H1 (cell line): Measurements from ENCODE around the gene CTSW. TPM values are rescaled to one million over a fixed set of nuclear protein-coding genes. Genes with fewer than 3 reads are reported as not detected.

Experiments
- CTCF ChIA-PET: fragments of 300-600 bp; sonication (Branson Sonifier 250); formaldehyde crosslinking; loops from one replicate; lab custom pipeline; 2021; ENCODE audit not compliant: partially characterized antibody; lab: Charles Lee
- POLR2A ChIA-PET: fragments of 300-600 bp; sonication (Branson Sonifier 250); formaldehyde crosslinking; loops from one replicate; lab custom pipeline; 2021; ENCODE audit warnings: inconsistent platforms; ENCODE audit not compliant: partially characterized antibody; lab: Charles Lee
- DNase-seq, 2 experiments: peaks; one replicate each; pipeline versions ENCODE4 v3.0.0 to v3.0.0-alpha.2; 2010 to 2022; ENCODE audit warnings: low spot score in 2 of 2, low read depth in 1 of 2, mixed read lengths in 1 of 2
- FAIRE-seq: peaks from 2 replicates; lab custom pipeline; 2011; peaks lifted over from hg19 to GRCh38; lab: Jason Lieb, UNC
- H2AFZ ChIP-seq: 2 replicates; pipeline ENCODE4 v1.8.1; 2012; ENCODE audit warnings: low read length, inconsistent platforms
- H2AK5ac ChIP-seq: 2 replicates; pipeline ENCODE4 v1.6.1; 2013; ENCODE audit warnings: low read depth, low read length
- H2BK120ac ChIP-seq: replicated peaks from 2 replicates; pipeline ENCODE3; 2013; ENCODE audit warnings: low read depth, low read length, inconsistent platforms
- H2BK12ac ChIP-seq: 2 replicates; pipeline ENCODE4 v1.6.1; 2013; ENCODE audit warnings: low read depth, low read length
- H2BK15ac ChIP-seq: 2 replicates; pipeline ENCODE4 v1.6.1; 2013; ENCODE audit warnings: low read length
- H2BK20ac ChIP-seq: 2 replicates; pipeline ENCODE4 v1.6.1; 2013; ENCODE audit warnings: low read length
- H2BK5ac ChIP-seq: 2 replicates; pipeline ENCODE4 v1.6.1; 2013; ENCODE audit warnings: low read depth, low read length
- H3K14ac ChIP-seq: 2 replicates; pipeline ENCODE4 v1.6.1; 2013; ENCODE audit warnings: inconsistent platforms; ENCODE audit not compliant: insufficient read length
- H3K18ac ChIP-seq: 2 replicates; pipeline ENCODE4 v1.6.1; 2013; ENCODE audit warnings: low read length; ENCODE audit errors: extremely low read depth
- H3K23ac ChIP-seq: 2 replicates; pipeline ENCODE4 v1.6.1; 2013; ENCODE audit warnings: inconsistent platforms; ENCODE audit not compliant: insufficient read length
- H3K23me2 ChIP-seq: 2 replicates; pipeline ENCODE4 v1.6.1; 2013; ENCODE audit warnings: low read depth, low read length
- H3K27ac ChIP-seq: 2 replicates; pipeline ENCODE4 v1.6.1; 2011; ENCODE audit warnings: low read depth, low read length, inconsistent platforms
- H3K27me3 ChIP-seq, 4 experiments: replicated peaks in 1 of 4; 1 replicate in 1 of 4; 2 replicates in 3 of 4; pipeline versions ENCODE4 v1.6.1 to v1.8.1; 2011 to 2013; ENCODE audit warnings: low read length in 3 of 4, mild to moderate bottlenecking in 3 of 4, inconsistent platforms in 2 of 4, mixed read lengths in 2 of 4, moderate library complexity in 1 of 4; ENCODE audit not compliant: control insufficient read depth in 3 of 4, insufficient read depth in 3 of 4; ENCODE audit errors: extremely low read depth in 1 of 4
- H3K36me3 ChIP-seq, 4 experiments: 2 replicates each; pipeline versions ENCODE4 v1.6.1 to v1.8.1; 2011 to 2013; ENCODE audit warnings: mild to moderate bottlenecking in 4 of 4, low read length in 3 of 4, moderate library complexity in 2 of 4, control low read depth in 1 of 4, inconsistent platforms in 1 of 4; ENCODE audit not compliant: insufficient read depth in 4 of 4, control insufficient read depth in 2 of 4
- H3K4ac ChIP-seq: replicated peaks from 2 replicates; pipeline ENCODE3; 2013; ENCODE audit warnings: low read length, low read depth, mixed read lengths, inconsistent platforms; ENCODE audit not compliant: insufficient read length
- H3K4me1 ChIP-seq, 4 experiments: replicated peaks in 1 of 4; 1 replicate in 1 of 4; 2 replicates in 3 of 4; pipeline versions ENCODE4 v1.6.1 to v1.8.1; 2011 to 2013; ENCODE audit warnings: low read length in 3 of 4, inconsistent platforms in 2 of 4, mixed read lengths in 1 of 4; ENCODE audit not compliant: insufficient read depth in 4 of 4, control insufficient read depth in 3 of 4
- H3K4me2 ChIP-seq, 2 experiments: 2 replicates each; pipeline versions ENCODE4 v1.6.1 to v1.8.1; 2011 to 2013; ENCODE audit warnings: low read depth in 2 of 2, low read length in 2 of 2, control low read depth in 1 of 2, inconsistent platforms in 1 of 2, mild to moderate bottlenecking in 1 of 2; ENCODE audit not compliant: insufficient read depth in 1 of 2
- H3K4me3 ChIP-seq, 4 experiments: fragments of 200-600, 300-600 bp in 1 of 4; sonication (generic), shearing (Covaris generic), sonication (Bioruptor Twin) in 1 of 4; 2 replicates each; pipeline versions ENCODE4 v1.5.1 to v1.8.1; 2011 to 2016; ENCODE audit warnings: low read length in 4 of 4, low read depth in 3 of 4, control low read depth in 2 of 4, inconsistent platforms in 2 of 4, mild to moderate bottlenecking in 2 of 4, mixed read lengths in 1 of 4, moderate library complexity in 1 of 4; ENCODE audit not compliant: insufficient read depth in 2 of 4; ENCODE audit errors: extremely low read depth in 1 of 4
- H3K56ac ChIP-seq: replicated peaks from 2 replicates; pipeline ENCODE3; 2013; ENCODE audit warnings: low read depth, mild to moderate bottlenecking, mixed read lengths, low read length, inconsistent platforms; ENCODE audit not compliant: insufficient read length
- H3K79me1 ChIP-seq: 2 replicates; pipeline ENCODE4 v1.6.1; 2013; ENCODE audit warnings: low read depth, low read length, control low read depth
- H3K79me2 ChIP-seq, 2 experiments: 2 replicates each; pipeline versions ENCODE4 v1.6.1 to v1.8.1; 2012 to 2013; ENCODE audit warnings: low read length in 2 of 2, mild to moderate bottlenecking in 2 of 2, inconsistent platforms in 1 of 2; ENCODE audit not compliant: insufficient read depth in 2 of 2, control insufficient read depth in 1 of 2
- H3K9ac ChIP-seq, 4 experiments: replicated peaks in 1 of 4; 1 replicate in 1 of 4; 2 replicates in 3 of 4; pipeline versions ENCODE4 v1.6.1 to v1.8.1; 2011 to 2013; ENCODE audit warnings: low read depth in 3 of 4, low read length in 3 of 4, control low read depth in 2 of 4, mild to moderate bottlenecking in 2 of 4, moderate library complexity in 2 of 4, inconsistent platforms in 1 of 4; ENCODE audit errors: extremely low read depth in 1 of 4
- H3K9me3 ChIP-seq, 2 experiments: 2 replicates each; pipeline versions ENCODE4 v1.6.1 to v1.8.1; 2012 to 2013; ENCODE audit warnings: mild to moderate bottlenecking in 2 of 2, moderate library complexity in 2 of 2, control low read depth in 1 of 2, inconsistent platforms in 1 of 2, low read depth in 1 of 2, low read length in 1 of 2, mixed read lengths in 1 of 2; ENCODE audit not compliant: insufficient read depth in 2 of 2
- H4K20me1 ChIP-seq, 2 experiments: replicated peaks in 1 of 2; 2 replicates each; pipeline versions ENCODE3 to v1.8.1; 2011 to 2013; ENCODE audit warnings: inconsistent platforms in 2 of 2, low read length in 2 of 2, mild to moderate bottlenecking in 1 of 2; ENCODE audit not compliant: insufficient read depth in 2 of 2, control insufficient read depth in 1 of 2
- H4K5ac ChIP-seq: 2 replicates; pipeline ENCODE4 v1.6.1; 2013; ENCODE audit warnings: low read length, low read depth, mixed read lengths, inconsistent platforms; ENCODE audit not compliant: insufficient read length
- H4K8ac ChIP-seq: 2 replicates; pipeline ENCODE4 v1.8.0; 2013; ENCODE audit warnings: mild to moderate bottlenecking, moderate library complexity, low read length, inconsistent platforms; ENCODE audit not compliant: insufficient read depth; ENCODE audit errors: extremely low read depth
- H4K91ac ChIP-seq: replicated peaks from 2 replicates; pipeline ENCODE3; 2013; ENCODE audit warnings: low read length, mixed read lengths, inconsistent platforms; ENCODE audit not compliant: insufficient read length
- CBX8 ChIP-seq: fragments of 300-800, 300-1000 bp; sonication (generic); IDR thresholded peaks from 2 replicates; pipeline ENCODE4 v1.7.1; 2016; ENCODE audit warnings: low read depth, low read length, borderline replicate concordance
- GTF2F1 ChIP-seq: IDR thresholded peaks from 2 replicates; pipeline ENCODE4 v1.6.1; 2012; ENCODE audit warnings: low read depth, low read length, improper control_type of control experiment, borderline replicate concordance
- JUN ChIP-seq: IDR thresholded peaks from 2 replicates; pipeline ENCODE4 v1.6.1; 2011; ENCODE audit warnings: low read depth, mild to moderate bottlenecking, improper control_type of control experiment, low read length
- KDM5A ChIP-seq: fragments of 200-600 bp; IDR thresholded peaks from 2 replicates; pipeline ENCODE4 v1.7.1; 2012; ENCODE audit warnings: mild to moderate bottlenecking, low read length, inconsistent platforms, mixed read lengths
- NANOG ChIP-seq: IDR thresholded peaks from 2 replicates; pipeline ENCODE4 v1.6.1; 2011; ENCODE audit warnings: low read length, low read depth, mild to moderate bottlenecking, inconsistent platforms; ENCODE audit not compliant: insufficient read depth, poor library complexity, severe bottlenecking
- POLR2AphosphoS5 ChIP-seq: IDR thresholded peaks from 2 replicates; pipeline ENCODE4 v1.6.1; 2011; ENCODE audit warnings: low read depth, low read length
- RFX5 ChIP-seq: IDR thresholded peaks from 2 replicates; pipeline ENCODE4 v1.6.1; 2011; ENCODE audit warnings: low read depth, low read length, improper control_type of control experiment, borderline replicate concordance
- SIRT6 ChIP-seq: IDR thresholded peaks from one replicate; pipeline ENCODE4 v1.7.1; 2012; ENCODE audit warnings: low read length, inconsistent platforms
- TBP ChIP-seq: IDR thresholded peaks from 2 replicates; pipeline ENCODE4 v1.6.1; 2011; ENCODE audit warnings: low read depth, low read length, improper control_type of control experiment
- USF2 ChIP-seq: IDR thresholded peaks from 2 replicates; pipeline ENCODE4 v1.6.1; 2011; ENCODE audit warnings: low read length, improper control_type of control experiment
- YY1 ChIP-seq: IDR thresholded peaks from 2 replicates; pipeline ENCODE4 v1.6.1; 2011; ENCODE audit warnings: low read depth, mild to moderate bottlenecking, low read length
- WGBS, 2 experiments: shearing (Covaris generic) in 1 of 2; methylation state at CpG; one replicate each; pipeline versions ENCODE4 v1.1.6 to v1.1.7; 2013 to 2015; ENCODE audit warnings: low lambda C conversion rate in 2 of 2, mixed read lengths in 2 of 2, inconsistent platforms in 1 of 2, low coverage in 1 of 2, missing lambda C conversion rate in 1 of 2; ENCODE audit not compliant: insufficient replicate concordance in 2 of 2, insufficient coverage in 1 of 2, insufficient read length in 1 of 2; ENCODE audit errors: extremely low coverage in 1 of 2, missing lambda C conversion rate in 1 of 2; 5-methylcytosine and 5-hydroxymethylcytosine counted together
- polyA plus RNA-seq, 7 experiments: library from polyadenylated mRNA; depleted of rRNA in 3 of 7; stranded (reverse) in 5 of 7; unstranded in 2 of 7; fragments of >200 nt in 5 of 7; fragments of 200-250 nt in 2 of 7; gene quantifications; 1 replicate in 5 of 7; 2 replicates in 1 of 7; 4 replicates in 1 of 7; pipeline versions ENCODE4 v1.2.1 to v1.2.3, GENCODE V29; 2011 to 2013; ENCODE audit warnings: missing spikeins in 2 of 7, mixed read lengths in 2 of 7
- total RNA-seq: library from RNA; stranded (reverse); fragmentation: NEBNext Ultra II Directional; extraction: Animal tissue kit (Norgen Biotek cat#: 25700); gene quantifications from 2 replicates; pipeline ENCODE4 v1.2.1, GENCODE V29; 2021
- TF ChIP-seq, protein P1 (sequence below): IDR thresholded peaks from 2 replicates; pipeline ENCODE4 v1.6.1; 2012; ENCODE audit warnings: inconsistent platforms

CTSW gene
- total and polyA plus RNA-seq, 2 of the 8 experiments (the other 6 are each of a cell fraction or from before 2014, with no cell fraction given), result not detected

- ChIA-PET POLR2A (interaction anchor here (1.2 to 3.7 kb wide), 5 partner anchors 8 to 39 kb away, joined by 3 to 17 read pairs (median 4); partner anchors contain the start of genes CFL1 and MUS81), CTCF (interaction anchor here (0.9 to 15.0 kb wide), 8 partner anchors 9 to 303 kb away, joined by 3 to 212 read pairs (median 6); partner anchors contain the start of genes CCDC85B and FIBP)
- Histone ChIP-seq H3K4me1 (peaks cover 3 to 16% (median 7%) of the 10 kb centered on the region in 4 experiments), H3K23me2 (peaks cover 9% of the 10 kb centered on the region; the same call in 1 of the 2 replicates), H3K14ac (no peak overlapping the region), H2AK5ac (no peak overlapping the region), H3K4ac (no peak overlapping the region), H2AFZ (no peak overlapping the region), H4K5ac (no peak overlapping the region), H2BK15ac (no peak overlapping the region), H3K4me3 (no peak overlapping the region), H4K8ac (no peak overlapping the region), H2BK5ac (no peak overlapping the region), H2BK20ac (no peak overlapping the region), H2BK120ac (no peak overlapping the region), H3K36me3 (no peaks in the 10 kb centered on the region), H3K4me2 (no peak overlapping the region), H4K91ac (no peak overlapping the region), H3K79me1 (no peaks in the 10 kb centered on the region; the same call in 1 of the 2 replicates), H3K9me3 (no peaks in the 10 kb centered on the region), H3K56ac (no peak overlapping the region), H4K20me1 (peaks cover 4% of the 10 kb centered on the region in 2 experiments), H3K9ac (no peak overlapping the region), H2BK12ac (no peak overlapping the region), H3K27me3 (peaks cover 14 to 33% (median 28%) of the 10 kb centered on the region in 4 experiments), H3K18ac (no peak overlapping the region), H3K23ac (no peak overlapping the region), H3K79me2 (no peaks in the 10 kb centered on the region), H3K27ac (no peak overlapping the region)
- DNase-seq (no peak), FAIRE-seq (no peak)
- 88% methylated on average over 1 of the region's 4 CpGs; no CpG with 5 or more reads in 1 of the 2 experiments for WGBS, 2 experiments
- TF ChIP-seq SIRT6 (no peak), NANOG (no peak), GTF2F1 (no peak), USF2 (no peak), JUN (no peak), POLR2AphosphoS5 (no peak), YY1 (no peak), TBP (no peak), KDM5A (no peak), RFX5 (no peak), CBX8 (no peak)
- TF ChIP-seq, protein P1, sequence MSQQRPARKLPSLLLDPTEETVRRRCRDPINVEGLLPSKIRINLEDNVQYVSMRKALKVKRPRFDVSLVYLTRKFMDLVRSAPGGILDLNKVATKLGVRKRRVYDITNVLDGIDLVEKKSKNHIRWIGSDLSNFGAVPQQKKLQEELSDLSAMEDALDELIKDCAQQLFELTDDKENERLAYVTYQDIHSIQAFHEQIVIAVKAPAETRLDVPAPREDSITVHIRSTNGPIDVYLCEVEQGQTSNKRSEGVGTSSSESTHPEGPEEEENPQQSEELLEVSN, result no peak
Observed at GRCh38 chr11:65897020-65897471, 17.4 kb downstream of the CTSW start.
